HG03432 (cell line): ENCODE measurements around the gene EFCAB6.

Experiments
- ATAC-seq: cut with Tn5 transposase; IDR thresholded peaks from one replicate; pipeline ENCODE4 v1.9.1; 2021; ENCODE audit warnings: mild to moderate bottlenecking, moderate library complexity; ENCODE audit not compliant: unreplicated experiment

EFCAB6 gene

DNA sequence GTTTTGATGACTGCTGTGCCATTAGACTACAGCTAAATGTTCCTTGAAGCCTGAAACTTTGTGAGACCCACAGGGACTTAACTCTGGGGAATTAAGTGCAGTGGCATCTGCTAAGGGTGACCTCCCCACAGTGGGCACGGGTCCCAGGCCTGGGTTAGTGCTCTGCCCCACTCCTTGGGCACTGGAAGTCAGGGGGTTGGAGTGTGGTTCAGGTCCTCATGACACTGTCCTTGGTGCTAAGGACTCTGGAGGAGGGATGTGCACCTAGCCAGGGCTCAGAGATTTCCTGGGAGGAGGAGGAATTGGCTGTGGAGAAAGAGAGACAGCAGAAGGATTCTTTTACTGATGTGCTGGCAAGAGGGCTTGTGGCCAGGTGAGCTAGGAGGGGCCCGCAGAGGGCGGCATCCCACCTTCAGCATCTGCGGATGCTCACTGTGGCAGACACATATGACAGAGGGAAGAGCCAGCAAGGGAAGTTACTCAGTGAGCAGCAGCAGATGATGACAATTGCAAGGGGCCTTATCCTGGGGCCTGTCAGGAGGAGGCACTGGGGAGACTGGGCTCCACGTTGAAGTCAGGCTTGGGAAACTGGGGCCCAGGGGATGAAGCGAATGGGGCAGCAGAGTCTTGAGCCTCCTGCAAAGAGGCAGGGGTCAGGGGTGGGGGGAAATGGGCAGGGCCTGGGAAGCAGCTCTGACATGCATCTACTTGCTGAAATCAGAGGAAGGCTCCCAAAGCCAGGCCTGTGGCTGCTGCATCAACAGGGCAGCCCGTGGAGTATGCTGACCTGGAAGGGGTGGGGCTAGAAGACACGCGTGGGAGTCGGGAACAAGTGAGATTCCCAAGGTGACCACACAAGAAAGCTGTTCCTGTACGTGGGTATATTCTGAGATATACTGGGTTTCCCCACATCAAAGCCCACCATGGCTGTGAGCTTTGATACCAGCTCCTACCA, 256.3 kb downstream of the EFCAB6 start:
- ATAC-seq: no peak

DNA sequence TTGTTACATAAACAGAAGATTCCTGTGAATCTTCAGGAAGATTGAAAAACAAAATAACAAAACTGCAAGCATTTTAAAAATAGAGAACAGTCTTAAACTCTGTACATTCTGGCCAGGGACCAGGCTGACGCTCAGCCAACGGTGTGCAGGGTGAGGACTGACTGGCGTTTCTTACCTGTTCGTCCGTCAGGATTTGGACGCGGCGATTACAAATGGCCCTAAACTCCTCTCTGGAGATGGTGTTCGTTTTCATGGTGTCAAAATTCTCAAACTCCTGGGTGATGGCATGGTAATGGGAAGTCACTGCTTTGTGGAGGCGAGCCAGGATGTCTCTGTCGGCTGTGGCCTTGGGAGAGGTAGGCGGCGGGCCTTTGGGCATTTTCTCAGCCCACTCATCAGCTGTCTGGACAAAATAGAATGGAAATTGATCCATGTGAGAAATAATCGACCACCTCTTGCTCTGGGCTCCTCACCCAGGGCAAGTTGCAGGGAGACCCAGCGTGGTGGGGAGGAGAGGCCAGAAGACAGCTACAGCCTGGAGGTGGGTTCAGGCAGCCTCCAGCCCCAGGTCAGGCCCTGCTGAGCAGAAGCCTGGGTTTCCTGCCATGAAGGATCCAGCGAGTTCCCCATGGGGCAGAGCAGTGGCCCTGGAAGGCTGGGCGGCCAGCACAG, 257.3 kb downstream of the EFCAB6 start:
- ATAC-seq: no peak

GRCh38 chr22:43554259-43554636, 257.9 kb downstream of the EFCAB6 start:
- ATAC-seq: no peak

DNA sequence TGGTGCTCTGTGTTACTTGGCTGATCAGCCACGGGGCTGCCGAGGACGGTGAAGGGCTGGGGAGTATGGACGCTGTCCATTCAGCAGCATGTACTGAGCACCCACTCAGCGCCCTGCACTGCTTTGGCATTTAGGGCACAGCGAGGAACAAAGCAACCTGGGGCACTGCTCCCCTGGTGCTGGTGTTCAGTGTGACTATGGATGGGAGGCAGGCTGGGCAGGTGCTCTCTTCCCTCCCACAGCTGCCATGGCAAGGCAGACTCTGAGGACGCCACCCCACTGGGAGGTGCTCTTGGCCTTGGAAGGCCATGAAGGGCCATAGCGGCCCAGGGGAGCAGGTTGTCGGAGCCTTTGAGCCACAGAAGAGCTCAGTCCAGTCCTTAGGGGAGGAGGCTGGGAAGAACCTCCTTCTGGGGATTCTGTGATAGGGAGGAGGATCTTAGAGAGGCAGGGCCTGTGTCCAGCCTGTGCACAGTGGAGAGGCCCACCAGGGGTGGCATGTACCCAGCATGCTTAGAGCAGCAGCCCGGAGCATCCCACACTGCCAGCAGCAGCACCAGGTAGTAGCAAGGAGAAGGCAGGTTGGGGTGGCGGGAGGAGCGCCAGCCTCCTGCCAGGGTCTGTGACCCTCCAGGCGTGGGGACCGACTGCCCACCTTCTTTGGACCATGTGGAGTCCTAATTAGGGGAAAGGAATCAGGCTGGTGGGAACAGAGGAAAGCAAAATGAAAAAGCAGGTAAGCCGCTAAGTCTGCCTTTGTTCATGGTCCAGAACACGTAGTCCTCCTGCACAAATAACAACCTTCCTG, 258.4 kb downstream of the EFCAB6 start:
- no peak for ATAC-seq

- no peak for ATAC-seq
Observed at GRCh38 chr22:43550672-43551071, 261.4 kb downstream of the EFCAB6 start.

- no peak for ATAC-seq
Observed at GRCh38 chr22:43550024-43550620, 262.0 kb downstream of the EFCAB6 start.

DNA sequence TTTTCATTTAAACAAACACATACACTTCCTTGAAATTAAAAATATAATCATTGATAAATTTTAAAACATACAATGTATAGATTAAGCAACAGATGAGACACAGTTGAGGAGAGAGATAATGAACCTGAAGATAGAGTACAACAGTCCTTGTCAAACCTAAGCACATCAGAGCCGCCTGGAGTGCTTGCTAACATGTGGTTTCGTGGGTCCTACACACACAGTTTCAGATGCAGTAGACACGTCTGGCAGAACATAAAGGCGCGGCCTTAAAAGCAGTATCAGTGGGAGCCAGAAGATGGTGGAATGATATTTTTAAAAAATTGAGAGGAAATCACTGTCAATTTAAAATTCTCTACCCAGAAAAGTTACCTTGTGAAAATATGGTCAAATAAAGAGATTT, 265.9 kb downstream of the EFCAB6 start:
- no peak for ATAC-seq

- ATAC-seq: no peak
Observed at GRCh38 chr22:43544289-43544673, 267.8 kb downstream of the EFCAB6 start.

GRCh38 chr22:43543522-43544288, 268.4 kb downstream of the EFCAB6 start:
- no peak for ATAC-seq

DNA sequence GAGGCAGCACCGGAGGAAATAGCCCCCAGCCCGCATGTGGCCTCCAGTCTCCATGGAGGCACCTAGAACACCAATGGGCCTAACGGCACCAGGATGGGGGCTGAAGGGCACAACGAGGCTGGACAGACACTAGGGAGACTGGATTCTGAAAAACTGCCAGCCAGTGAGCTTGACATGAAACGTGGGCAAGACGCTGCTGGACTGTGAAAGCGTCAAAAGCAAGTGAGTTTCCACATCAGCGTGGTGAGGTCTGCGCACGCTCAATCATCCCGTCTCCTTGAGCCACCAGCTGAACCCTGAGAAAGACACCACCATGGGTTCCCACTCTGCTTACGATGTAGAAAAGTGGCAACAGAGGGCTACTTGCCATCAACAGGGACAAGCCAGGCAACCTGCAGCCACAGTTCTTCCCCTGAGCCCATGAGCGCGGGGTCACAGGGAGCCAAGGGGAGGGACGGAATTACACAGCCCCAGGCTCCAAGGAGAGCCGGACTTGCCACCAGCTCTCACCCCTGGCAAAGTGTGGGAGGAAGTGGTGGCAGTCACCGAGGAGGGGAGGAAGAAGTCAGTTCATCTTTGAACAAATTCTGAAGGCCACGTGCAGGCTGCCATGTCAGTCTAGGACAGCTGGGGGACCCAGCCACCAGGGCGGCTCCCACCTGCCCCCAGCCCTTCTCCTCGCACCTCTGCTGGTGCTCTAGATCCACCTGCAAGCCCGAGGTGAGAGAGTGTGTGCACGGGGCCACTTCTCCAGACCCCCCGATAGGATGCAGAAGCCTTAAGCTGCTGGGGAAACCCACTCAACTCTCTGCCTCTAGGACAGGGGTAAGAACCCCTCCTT, 269.2 kb downstream of the EFCAB6 start:
- ATAC-seq: no peak

- no peak for ATAC-seq
Observed at GRCh38 chr22:43541462-43542407, 270.4 kb downstream of the EFCAB6 start.

GRCh38 chr22:43541022-43541421, 271.1 kb downstream of the EFCAB6 start:
- ATAC-seq: no peak

DNA sequence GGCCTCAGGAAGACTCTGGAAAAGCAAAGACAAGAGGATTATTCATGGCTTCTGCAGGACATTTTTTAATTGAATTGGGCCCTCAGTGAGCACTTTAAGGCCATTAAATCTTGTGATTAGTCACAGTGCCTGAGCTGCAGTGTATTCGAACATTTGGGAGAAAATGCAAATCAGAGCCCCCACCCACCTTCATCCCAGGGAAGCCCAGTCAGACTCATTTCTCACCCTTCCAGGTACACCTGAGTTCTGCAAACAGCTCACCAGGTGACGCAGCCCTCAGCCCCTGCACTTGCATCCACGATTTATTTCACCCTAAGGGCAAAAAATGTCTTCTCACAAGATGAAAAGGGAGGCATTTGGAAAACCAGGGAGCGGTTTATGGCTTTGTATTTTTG, 271.6 kb downstream of the EFCAB6 start:
- no peak for ATAC-seq

GRCh38 chr22:43539572-43540528, 272.3 kb downstream of the EFCAB6 start:
- no peak for ATAC-seq

- ATAC-seq: no peak
Observed at GRCh38 chr22:43537019-43537585, 275.0 kb downstream of the EFCAB6 start.

- no peak for ATAC-seq
Observed at GRCh38 chr22:43535741-43536140, 276.4 kb downstream of the EFCAB6 start.

GRCh38 chr22:43535336-43535735, 276.8 kb downstream of the EFCAB6 start:
- ATAC-seq: no peak
